ENCODE data around the gene LMNA.

Gene LMNA

GRCh38 chr1:156098784-156099183, 15.7 kb upstream of the LMNA start:
- no peak for TF ChIP-seq CTCF (IDR thresholded peaks at IDR 0.05; ENCODE audit: borderline replicate concordance, control extremely low read depth, extremely low read depth, insufficient read depth, missing control alignments)
- no peak for DNase-seq (ENCODE audit: low spot score)
- in situ Hi-C loops (cut with MboI; ENCODE audit: low sequenced_read_pairs, unreplicated experiment) = loop anchor here (10.0 kb wide), 1 partner anchor 126 kb away; no protein-coding TSS in a partner anchor

- no peak for TF ChIP-seq CTCF (IDR thresholded peaks at IDR 0.05; ENCODE audit: borderline replicate concordance, control extremely low read depth, extremely low read depth, insufficient read depth, missing control alignments)
- in situ Hi-C loops (cut with MboI; ENCODE audit: low sequenced_read_pairs, unreplicated experiment) = loop anchor here (10.0 kb wide), 1 partner anchor 126 kb away; no protein-coding TSS in a partner anchor
- no peak for DNase-seq (ENCODE audit: low spot score)
Observed at GRCh38 chr1:156099282-156099681, 15.2 kb upstream of the LMNA start.

- in situ Hi-C loops (cut with MboI; ENCODE audit: low sequenced_read_pairs, unreplicated experiment) = no loop called here
- DNase-seq (ENCODE audit: low spot score) = no peak
- no peak for TF ChIP-seq CTCF (IDR thresholded peaks at IDR 0.05; ENCODE audit: borderline replicate concordance, control extremely low read depth, extremely low read depth, insufficient read depth, missing control alignments)
Observed at GRCh38 chr1:156100205-156100995, 14.1 kb upstream of the LMNA start.

GRCh38 chr1:156101880-156102279, 12.6 kb upstream of the LMNA start:
- DNase-seq (ENCODE audit: low spot score) = no peak
- in situ Hi-C loops (cut with MboI; ENCODE audit: low sequenced_read_pairs, unreplicated experiment) = no loop called here

GRCh38 chr1:156102633-156103511, 11.6 kb upstream of the LMNA start:
- in situ Hi-C loops (cut with MboI; ENCODE audit: low sequenced_read_pairs, unreplicated experiment) = no loop called here
- no peak for TF ChIP-seq CTCF (IDR thresholded peaks at IDR 0.05; ENCODE audit: borderline replicate concordance, control extremely low read depth, extremely low read depth, insufficient read depth, missing control alignments)
- DNase-seq (ENCODE audit: low spot score) = no peak

More at GRCh38 chr1:156101880-156102279, 12.6 kb upstream of the LMNA start:
- TF ChIP-seq CTCF (IDR thresholded peaks at IDR 0.05; ENCODE audit: borderline replicate concordance, control extremely low read depth, extremely low read depth, insufficient read depth, missing control alignments) = no peak

GRCh38 chr1:156103521-156103947, 11.0 kb upstream of the LMNA start:
- no peak for DNase-seq (ENCODE audit: low spot score)
- in situ Hi-C loops (cut with MboI; ENCODE audit: low sequenced_read_pairs, unreplicated experiment) = no loop called here
- no peak for TF ChIP-seq CTCF (IDR thresholded peaks at IDR 0.05; ENCODE audit: borderline replicate concordance, control extremely low read depth, extremely low read depth, insufficient read depth, missing control alignments)
